ENCODE results near the gene ARHGEF33. TPM values are rescaled to one million over a fixed set of nuclear protein-coding genes. Genes with fewer than 3 reads are reported as not detected.

ARHGEF33 gene
- polyA plus RNA-seq, 1 donor from 2014 or later = 1.5 TPM

DNA sequence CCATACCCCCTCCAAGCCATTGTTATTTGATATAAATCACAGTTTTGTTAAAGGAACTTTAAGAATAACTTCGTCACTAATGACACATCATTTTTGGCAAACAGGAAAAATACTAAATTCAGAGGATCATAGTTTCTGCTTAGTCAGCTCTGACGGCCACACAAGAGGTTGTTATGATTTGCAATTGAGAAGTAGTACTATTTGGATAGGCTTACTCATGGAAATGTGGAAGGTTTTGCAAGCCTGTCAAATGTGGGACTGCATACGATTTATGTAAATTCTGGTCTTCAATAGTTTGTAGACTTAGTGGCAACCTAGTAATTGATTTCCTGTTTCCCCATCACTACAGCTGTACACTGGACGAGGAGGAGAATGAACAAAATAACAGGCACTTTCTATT is 108.1 kb downstream of the ARHGEF33 start:
- Histone ChIP-seq H3K9me3 (ENCODE audit: low read length) (no peaks in the 10 kb centered on the region), H3K79me2 (replicated peaks; ENCODE audit: insufficient read depth, low read length) (no peaks in the 10 kb centered on the region), H3K4me2 (ENCODE audit: low read length) (no peak overlapping the region), H2AFZ (ENCODE audit: low read depth, low read length) (no peak overlapping the region), H3F3A (ENCODE audit: insufficient read depth, low read length, poor library complexity, severe bottlenecking) (peaks cover 3% of the 10 kb centered on the region), H3K9me2 (ENCODE audit: insufficient read depth, low read length) (no peaks in the 10 kb centered on the region), H3K27me3 (ENCODE audit: insufficient read depth, low read depth, low read length) (no peaks in the 10 kb centered on the region), H3K27ac (ENCODE audit: low read length) (no peak overlapping the region), H3K4me3 (ENCODE audit: low read length) (no peak overlapping the region), H3K36me3 (ENCODE audit: insufficient read depth, low read length) (no peaks in the 10 kb centered on the region), H3K9ac (ENCODE audit: low read length) (no peak overlapping the region), H4K20me1 (ENCODE audit: insufficient read depth) (no peaks in the 10 kb centered on the region)
- no peak for TF ChIP-seq EP300 (conservative IDR thresholded peaks at IDR 0.05; ENCODE audit: poor library complexity, severe bottlenecking)
- TF ChIP-seq RAD21 (conservative IDR thresholded peaks at IDR 0.05) = no peak
- TF ChIP-seq SMC3 (conservative IDR thresholded peaks at IDR 0.05; ENCODE audit: poor library complexity) = no peak
- TF ChIP-seq, protein P1, sequence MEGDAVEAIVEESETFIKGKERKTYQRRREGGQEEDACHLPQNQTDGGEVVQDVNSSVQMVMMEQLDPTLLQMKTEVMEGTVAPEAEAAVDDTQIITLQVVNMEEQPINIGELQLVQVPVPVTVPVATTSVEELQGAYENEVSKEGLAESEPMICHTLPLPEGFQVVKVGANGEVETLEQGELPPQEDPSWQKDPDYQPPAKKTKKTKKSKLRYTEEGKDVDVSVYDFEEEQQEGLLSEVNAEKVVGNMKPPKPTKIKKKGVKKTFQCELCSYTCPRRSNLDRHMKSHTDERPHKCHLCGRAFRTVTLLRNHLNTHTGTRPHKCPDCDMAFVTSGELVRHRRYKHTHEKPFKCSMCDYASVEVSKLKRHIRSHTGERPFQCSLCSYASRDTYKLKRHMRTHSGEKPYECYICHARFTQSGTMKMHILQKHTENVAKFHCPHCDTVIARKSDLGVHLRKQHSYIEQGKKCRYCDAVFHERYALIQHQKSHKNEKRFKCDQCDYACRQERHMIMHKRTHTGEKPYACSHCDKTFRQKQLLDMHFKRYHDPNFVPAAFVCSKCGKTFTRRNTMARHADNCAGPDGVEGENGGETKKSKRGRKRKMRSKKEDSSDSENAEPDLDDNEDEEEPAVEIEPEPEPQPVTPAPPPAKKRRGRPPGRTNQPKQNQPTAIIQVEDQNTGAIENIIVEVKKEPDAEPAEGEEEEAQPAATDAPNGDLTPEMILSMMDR (IDR thresholded peaks at IDR 0.05; ENCODE audit: poor library complexity, severe bottlenecking) = no peak
- no peak for TF ChIP-seq EZH2 (IDR thresholded peaks at IDR 0.05; ENCODE audit: borderline replicate concordance, insufficient read depth, low read length, poor library complexity, severe bottlenecking)
- no peak for TF ChIP-seq POLR2AphosphoS5 (IDR thresholded peaks at IDR 0.05)
- TF ChIP-seq, protein P2, sequence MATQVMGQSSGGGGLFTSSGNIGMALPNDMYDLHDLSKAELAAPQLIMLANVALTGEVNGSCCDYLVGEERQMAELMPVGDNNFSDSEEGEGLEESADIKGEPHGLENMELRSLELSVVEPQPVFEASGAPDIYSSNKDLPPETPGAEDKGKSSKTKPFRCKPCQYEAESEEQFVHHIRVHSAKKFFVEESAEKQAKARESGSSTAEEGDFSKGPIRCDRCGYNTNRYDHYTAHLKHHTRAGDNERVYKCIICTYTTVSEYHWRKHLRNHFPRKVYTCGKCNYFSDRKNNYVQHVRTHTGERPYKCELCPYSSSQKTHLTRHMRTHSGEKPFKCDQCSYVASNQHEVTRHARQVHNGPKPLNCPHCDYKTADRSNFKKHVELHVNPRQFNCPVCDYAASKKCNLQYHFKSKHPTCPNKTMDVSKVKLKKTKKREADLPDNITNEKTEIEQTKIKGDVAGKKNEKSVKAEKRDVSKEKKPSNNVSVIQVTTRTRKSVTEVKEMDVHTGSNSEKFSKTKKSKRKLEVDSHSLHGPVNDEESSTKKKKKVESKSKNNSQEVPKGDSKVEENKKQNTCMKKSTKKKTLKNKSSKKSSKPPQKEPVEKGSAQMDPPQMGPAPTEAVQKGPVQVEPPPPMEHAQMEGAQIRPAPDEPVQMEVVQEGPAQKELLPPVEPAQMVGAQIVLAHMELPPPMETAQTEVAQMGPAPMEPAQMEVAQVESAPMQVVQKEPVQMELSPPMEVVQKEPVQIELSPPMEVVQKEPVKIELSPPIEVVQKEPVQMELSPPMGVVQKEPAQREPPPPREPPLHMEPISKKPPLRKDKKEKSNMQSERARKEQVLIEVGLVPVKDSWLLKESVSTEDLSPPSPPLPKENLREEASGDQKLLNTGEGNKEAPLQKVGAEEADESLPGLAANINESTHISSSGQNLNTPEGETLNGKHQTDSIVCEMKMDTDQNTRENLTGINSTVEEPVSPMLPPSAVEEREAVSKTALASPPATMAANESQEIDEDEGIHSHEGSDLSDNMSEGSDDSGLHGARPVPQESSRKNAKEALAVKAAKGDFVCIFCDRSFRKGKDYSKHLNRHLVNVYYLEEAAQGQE (IDR thresholded peaks at IDR 0.05; ENCODE audit: borderline replicate concordance) = no peak
- TF ChIP-seq TAF1 (IDR thresholded peaks at IDR 0.05; ENCODE audit: low read depth) = no peak
- TF ChIP-seq MXI1 (conservative IDR thresholded peaks at IDR 0.05; ENCODE audit: poor library complexity, severe bottlenecking) = no peak

DNA sequence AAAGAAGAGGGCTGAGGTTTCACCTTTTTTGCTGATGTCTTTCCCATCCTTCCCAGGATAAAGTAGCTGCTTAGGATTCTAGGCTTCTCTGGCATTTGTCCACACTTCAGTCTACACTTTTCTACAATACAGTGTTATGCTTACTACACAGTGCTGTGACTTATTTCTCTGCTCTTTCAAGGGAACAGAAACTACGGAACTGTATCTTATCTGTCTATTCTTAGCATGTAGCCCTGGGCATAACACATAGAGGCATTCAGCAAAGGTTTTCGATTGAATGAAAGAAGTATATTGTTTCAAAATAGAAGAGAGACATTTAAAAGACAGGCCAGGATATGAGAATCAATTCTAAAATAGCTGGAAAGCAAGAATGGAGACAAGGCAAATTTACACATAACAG is 110.9 kb downstream of the ARHGEF33 start:
- no peak overlapping the region for H3K9ac ChIP-seq (ENCODE audit: low read length)
- no peaks in the 10 kb centered on the region for H3K9me2 ChIP-seq (ENCODE audit: insufficient read depth, low read length)
- no peak overlapping the region for H3K4me2 ChIP-seq (ENCODE audit: low read length)
- H4K20me1 ChIP-seq (ENCODE audit: insufficient read depth) = no peaks in the 10 kb centered on the region
- H3F3A ChIP-seq (ENCODE audit: insufficient read depth, low read length, poor library complexity, severe bottlenecking) = peaks cover 3% of the 10 kb centered on the region
- H3K4me3 ChIP-seq (ENCODE audit: low read length) = no peak overlapping the region
- H3K27ac ChIP-seq (ENCODE audit: low read length) = no peak overlapping the region
- no peaks in the 10 kb centered on the region for H3K79me2 ChIP-seq (replicated peaks; ENCODE audit: insufficient read depth, low read length)
- no peak overlapping the region for H2AFZ ChIP-seq (ENCODE audit: low read depth, low read length)
- H3K27me3 ChIP-seq (ENCODE audit: insufficient read depth, low read depth, low read length) = no peaks in the 10 kb centered on the region
- no peaks in the 10 kb centered on the region for H3K36me3 ChIP-seq (ENCODE audit: insufficient read depth, low read length)
- TF ChIP-seq MXI1 (conservative IDR thresholded peaks at IDR 0.05; ENCODE audit: poor library complexity, severe bottlenecking) (no peak), TAF1 (IDR thresholded peaks at IDR 0.05; ENCODE audit: low read depth) (no peak), EP300 (conservative IDR thresholded peaks at IDR 0.05; ENCODE audit: poor library complexity, severe bottlenecking) (no peak), POLR2AphosphoS5 (IDR thresholded peaks at IDR 0.05) (no peak)
- no peaks in the 10 kb centered on the region for H3K9me3 ChIP-seq (ENCODE audit: low read length)
